ENCODE data around the gene RIIAD1. TPM values are rescaled to one million over a fixed set of nuclear protein-coding genes. Genes with fewer than 3 reads are reported as not detected.
"Not testable (repeated sequence)": the region's sequence is repeated elsewhere in the genome, so short reads cannot be mapped to it uniquely, and the experiment has no call there.

RIIAD1 gene, protein sequence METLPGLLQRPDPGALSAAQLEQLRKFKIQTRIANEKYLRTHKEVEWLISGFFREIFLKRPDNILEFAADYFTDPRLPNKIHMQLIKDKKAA
- 1.1 TPM for total RNA-seq

DNA sequence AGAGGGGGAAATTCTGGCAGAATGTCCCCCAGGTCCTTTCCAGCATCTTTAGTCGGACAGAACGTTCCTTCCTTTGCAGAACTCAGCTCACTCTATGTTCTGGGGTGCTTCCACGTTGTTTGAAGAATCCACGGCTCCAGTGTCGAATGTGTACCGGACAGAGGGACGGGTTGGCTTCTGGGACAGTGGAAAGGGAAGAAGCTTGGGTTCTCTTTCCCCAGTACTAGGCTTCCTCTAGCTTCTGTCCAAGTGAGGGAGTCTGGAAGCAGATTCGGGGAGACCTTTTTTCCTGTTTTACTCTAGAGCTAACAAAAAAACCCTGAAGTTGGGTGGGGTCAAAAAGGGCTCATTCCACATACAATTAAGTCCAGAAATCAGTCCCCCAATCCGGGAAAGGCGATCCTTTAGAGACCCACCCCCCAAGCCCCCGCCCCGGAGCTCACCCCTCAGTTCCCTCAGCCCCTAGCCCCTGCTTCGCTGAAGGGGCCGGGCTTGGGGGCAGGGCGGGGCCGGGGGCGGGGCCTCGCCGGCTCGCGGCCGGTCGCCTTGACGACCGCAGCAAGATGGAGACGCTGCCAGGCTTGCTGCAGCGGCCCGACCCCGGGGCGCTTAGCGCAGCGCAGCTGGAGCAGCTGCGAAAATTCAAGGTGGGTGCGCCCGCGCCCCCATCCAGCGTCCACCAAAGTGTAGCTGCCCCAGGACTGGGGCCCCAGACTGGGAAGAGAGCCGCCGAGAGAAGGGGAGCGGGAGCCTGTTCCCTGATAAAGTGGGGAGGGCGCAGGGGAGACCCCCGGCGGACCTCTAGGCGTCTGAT is at the start of gene RIIAD1:
TSS of gene RIIAD1 (plus strand) at position 549 of the 814 bp plus-strand sequence. CDS start at position 564, 15 bp downstream.
- ATAC-seq (peak; percentile 91), DNase-seq (ENCODE audit: low spot score) (no peak)
- intact Hi-C loops (cut with DNase I) = no loop called here

DNA sequence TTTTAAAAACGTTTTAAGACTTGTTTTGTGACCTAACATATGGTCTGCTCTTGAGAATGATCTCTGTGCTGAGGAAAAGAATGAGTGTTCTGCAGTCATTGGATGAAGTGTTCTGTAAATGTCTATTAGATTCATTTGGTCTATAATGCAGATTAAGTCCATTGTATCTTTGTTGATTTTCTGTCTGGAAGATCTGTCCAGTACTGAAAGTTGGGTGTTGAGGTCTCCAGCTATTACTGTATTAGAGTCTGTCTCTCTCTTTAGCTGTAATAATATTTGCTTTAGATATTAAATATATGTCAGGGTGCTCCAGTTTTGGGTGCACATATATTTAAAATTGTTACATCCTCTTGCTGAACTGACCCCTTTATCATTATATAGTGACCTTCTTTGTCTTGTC is 47.9 kb upstream of the RIIAD1 start:
- intact Hi-C loops (cut with DNase I) = no loop called here
- DNase-seq (ENCODE audit: low spot score) = no peak
- no peak for ATAC-seq

DNA sequence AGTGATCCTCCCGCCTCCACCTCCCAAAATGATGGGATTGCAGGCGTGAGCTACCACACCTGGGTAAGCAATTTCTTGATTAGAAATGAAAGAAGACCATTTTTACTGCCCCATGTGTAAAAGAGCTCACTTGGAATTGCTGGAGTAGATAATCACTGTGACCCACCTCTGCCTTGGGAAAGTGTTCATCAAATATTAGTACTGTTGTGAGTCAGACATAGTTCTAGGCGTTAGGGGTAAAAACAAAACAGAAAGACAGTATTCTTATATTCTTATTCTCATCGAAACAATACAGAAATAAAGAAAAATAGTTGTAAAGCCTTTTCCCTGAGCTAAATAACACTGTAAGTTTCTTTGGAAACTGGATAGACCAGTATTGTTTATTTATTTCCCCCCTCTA is 40.9 kb upstream of the RIIAD1 start:
- no peak for ATAC-seq
- intact Hi-C loops (cut with DNase I) = no loop called here
- no peak for DNase-seq (ENCODE audit: low spot score)

DNA sequence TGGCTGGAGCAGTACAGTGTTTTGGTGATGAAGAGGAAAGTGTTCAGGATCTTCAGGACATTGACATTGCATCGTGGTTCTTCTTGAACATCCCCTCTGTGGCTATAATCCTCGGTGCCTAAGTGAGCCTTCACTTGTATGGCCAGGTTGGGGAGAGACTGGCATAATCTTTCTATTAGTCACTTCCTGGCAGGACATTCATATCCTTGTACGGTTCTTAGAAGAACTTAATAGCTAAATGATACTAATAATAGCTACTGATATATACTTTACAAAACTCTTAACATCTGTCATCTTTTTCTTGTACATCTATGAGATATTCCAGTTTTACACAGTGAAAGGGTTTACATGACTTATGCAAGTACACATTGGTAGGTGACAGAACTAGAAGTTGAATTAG is 40.5 kb upstream of the RIIAD1 start:
- ATAC-seq = no peak

DNA sequence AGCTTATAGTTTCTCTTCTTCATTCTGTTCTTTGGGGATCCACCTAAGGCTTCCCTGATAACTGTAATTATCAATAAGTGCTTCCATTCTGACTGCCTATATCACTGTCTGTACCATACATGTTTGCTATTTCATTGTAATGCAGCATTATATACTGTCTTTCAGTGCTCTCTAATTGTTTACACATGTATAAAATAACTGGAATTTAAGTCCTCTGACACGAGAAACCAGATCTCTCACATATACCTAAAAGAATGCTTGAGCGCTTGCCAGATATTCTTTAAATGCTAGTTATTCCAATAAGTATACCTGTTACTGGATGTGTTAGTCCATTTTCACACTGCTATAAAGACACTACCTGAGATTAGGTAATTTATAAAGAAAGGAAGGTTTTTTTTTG is 39.4 kb upstream of the RIIAD1 start:
- intact Hi-C loops (cut with DNase I) = no loop called here
- ATAC-seq (no peak), DNase-seq (ENCODE audit: low spot score) (no peak)

More for the DNA sequence above, 40.5 kb upstream of the RIIAD1 start:
- intact Hi-C loops (cut with DNase I) = no loop called here
- DNase-seq (ENCODE audit: low spot score) = no peak

DNA sequence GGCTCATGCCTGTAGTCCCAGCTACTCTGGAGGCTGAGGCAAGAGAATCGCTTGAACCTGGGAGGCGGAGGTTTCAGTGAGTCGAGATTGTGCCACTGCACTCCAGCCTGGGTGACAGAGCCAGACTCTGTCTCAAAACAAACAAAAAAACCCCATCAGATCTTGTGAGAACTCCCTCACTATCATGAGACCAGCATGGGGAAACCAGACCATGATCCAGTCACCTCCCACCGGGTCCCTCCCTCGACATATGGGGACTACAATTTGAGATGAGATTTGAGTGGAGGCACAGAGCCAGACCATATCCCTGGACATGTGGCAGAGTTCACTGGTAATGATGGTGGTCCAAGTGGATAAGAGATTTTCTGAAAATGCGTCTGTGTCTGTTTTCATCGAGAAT is 38.4 kb upstream of the RIIAD1 start:
- intact Hi-C loops (cut with DNase I); ATAC-seq; DNase-seq (ENCODE audit: low spot score): not testable (repeated sequence)

DNA sequence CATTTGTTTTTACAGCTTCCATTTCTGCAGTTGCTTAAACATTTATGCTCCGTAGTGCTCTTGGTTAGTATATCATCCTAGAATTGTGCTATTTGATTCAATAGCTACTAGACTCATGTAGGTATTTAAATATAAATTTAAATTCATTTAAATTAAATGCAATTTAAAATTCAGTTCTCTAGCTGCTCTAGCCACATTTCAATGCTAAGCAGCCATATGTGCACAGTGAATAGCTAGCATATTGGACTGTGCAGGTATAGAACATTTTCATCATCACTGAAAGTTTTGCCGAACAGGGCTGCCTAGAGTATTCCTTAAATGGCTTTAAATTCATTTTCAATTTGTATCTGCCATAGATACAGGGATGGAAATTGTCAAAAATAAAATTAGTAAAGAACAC is 37.2 kb upstream of the RIIAD1 start:
- no peak for ATAC-seq
- intact Hi-C loops (cut with DNase I) = no loop called here

DNA sequence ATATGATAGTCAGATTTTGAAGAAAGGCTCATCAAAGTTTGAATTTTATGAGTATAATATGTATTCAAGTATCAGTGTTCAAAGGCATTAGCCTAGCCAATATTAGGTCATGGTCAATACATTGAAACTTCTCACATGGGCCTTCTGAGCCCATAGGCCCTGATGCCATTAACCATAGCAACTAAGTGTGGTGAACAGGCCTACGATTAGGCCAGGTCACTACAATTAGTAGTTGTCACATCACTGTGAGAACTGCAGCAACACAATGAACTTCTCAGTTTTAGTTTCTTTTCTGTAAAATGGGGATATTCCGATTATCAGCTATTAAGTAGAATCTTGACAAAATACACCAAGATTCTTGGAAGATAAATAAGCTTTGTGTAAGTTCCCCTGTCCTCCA is 34.8 kb upstream of the RIIAD1 start:
- ATAC-seq = no peak
- intact Hi-C loops (cut with DNase I) = no loop called here
- no peak for DNase-seq (ENCODE audit: low spot score)

More for the DNA sequence above, 37.2 kb upstream of the RIIAD1 start:
- no peak for DNase-seq (ENCODE audit: low spot score)

DNA sequence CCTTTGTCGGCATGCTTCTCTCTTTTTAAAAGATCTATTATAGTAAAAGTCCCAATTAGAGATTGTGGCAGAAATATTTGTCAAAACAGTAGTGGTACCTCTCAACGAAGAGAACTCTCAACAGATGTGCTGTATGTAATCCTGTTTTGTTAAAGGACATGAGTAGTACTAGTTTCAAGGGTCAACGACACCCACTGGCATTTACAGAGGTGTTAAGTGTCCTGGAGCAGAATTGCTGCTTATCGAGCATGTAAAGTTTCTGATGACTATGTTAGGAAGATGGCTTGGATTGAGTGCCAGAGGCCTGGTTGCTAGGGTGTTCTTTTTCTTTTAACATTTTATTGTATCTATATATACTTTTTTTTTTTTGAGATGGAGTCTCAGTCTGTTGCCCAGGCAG is 31.8 kb upstream of the RIIAD1 start:
- intact Hi-C loops (cut with DNase I) = no loop called here
- no peak for ATAC-seq

DNA sequence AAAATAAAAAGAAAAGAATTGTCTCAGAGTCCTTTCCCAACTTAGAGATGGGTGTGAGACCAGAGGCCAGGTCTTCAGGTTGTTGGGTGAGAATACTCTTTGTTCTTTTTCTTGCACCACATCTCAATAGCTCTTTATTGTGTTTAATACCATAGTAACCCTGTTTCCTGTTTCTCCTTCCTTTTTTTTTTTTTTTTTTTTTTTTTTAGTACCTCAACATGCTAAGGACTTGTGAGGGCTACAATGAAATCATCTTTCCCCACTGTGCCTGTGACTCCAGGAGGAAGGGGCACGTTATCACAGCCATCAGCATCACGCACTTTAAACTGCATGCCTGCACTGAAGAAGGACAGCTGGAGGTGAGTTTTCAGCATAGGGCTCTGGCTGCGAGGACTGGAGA is 29.1 kb upstream of the RIIAD1 start:
- intact Hi-C loops (cut with DNase I) = no loop called here
- DNase-seq (ENCODE audit: low spot score) (no peak), ATAC-seq (no peak)

More for the DNA sequence above, 31.8 kb upstream of the RIIAD1 start:
- DNase-seq (ENCODE audit: low spot score) = no peak

DNA sequence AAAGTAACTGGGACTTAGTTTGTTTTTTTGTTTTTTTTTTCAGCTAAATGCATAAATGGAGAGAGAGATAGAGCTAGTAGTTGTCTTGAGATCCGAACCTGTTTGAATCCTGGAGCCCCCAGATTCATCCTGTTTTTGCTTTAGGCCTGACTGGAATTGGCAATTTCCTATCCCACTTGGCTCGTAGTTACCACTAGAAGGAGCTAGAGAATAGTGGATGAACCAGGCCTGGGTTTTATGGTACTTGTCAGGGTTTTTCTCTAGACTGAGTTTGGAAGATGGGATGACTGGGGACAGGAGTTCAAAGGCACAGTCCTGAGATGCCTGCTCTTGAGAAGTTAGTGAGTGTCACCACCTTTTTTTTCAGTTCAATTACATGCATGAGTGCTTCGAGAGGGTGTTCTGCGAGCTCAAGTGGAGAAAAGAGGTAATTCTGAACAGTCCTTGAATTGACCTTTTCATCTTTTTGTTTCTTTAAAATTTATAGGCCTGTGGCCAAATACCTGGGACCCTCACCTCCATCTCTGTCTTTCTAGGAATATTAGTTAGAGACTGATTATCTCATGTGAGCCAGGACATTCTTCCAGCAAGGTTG is 28.2 kb upstream of the RIIAD1 start:
- intact Hi-C loops (cut with DNase I) = no loop called here
- ATAC-seq = no peak
- no peak for DNase-seq (ENCODE audit: low spot score)

DNA sequence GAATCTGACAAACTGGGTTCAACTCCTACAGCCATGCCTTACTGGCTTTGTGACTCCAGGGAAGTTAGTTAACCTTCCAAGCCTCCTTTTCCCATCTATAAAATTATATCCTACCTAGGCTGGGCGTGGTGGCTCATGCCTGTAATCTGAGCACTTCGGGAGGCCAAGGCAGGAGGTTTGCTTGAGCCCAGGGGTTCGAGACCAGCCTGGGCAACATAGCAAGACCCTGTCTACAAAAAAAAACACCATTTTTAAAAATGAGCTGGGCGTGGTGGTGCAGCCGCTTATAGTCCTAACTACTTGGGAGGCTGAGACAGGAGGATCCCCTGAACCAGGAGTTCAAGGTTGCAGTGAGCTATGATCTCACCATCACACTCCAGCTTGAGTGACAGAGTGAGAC is 19.8 kb upstream of the RIIAD1 start:
- no peak for ATAC-seq
- intact Hi-C loops (cut with DNase I) = no loop called here
- DNase-seq (ENCODE audit: low spot score) = no peak

DNA sequence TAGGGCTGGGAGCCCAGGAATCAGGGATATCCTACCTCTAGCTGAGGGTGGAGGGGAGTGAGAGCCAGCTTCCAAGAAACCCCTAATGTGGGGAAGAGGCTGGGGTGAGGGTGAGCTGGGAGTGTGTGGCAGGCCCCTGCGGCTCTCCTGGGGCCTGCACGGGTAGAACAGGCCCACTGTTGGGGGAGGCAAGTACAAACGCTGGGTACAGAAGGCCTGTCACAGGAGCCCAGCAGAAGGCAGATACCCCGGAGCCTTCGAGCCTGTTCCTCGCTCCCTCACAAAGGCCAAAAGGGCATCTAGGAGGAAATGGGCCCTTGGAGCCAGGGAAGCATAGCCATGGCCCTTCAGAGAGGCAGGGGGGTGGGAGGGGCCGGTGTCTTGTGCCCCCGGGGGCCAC is 18.4 kb upstream of the RIIAD1 start:
- DNase-seq (ENCODE audit: low spot score) (no peak), ATAC-seq (no peak)
- intact Hi-C loops (cut with DNase I) = no loop called here

DNA sequence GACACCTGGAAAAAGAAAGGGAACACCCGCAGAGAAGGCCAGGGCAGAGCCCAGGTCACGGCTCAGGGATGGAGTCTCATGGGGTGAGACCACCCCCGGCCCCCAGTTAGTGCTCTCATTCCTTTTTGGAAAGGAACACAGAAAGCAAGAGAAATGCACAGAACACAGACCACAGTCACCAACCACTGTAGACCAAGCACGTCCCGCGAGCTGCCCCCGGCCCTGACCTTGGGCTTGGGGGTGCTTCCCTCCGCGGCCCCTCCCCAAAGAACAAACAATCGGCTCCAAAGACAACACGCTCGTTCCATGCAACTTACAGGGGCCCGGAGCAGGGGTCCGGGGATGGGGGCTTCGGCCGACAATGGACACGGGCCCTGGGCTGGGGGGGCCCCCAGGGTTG is 17.5 kb upstream of the RIIAD1 start:
- DNase-seq (ENCODE audit: low spot score) = no peak
- no peak for ATAC-seq
- intact Hi-C loops (cut with DNase I) = no loop called here

DNA sequence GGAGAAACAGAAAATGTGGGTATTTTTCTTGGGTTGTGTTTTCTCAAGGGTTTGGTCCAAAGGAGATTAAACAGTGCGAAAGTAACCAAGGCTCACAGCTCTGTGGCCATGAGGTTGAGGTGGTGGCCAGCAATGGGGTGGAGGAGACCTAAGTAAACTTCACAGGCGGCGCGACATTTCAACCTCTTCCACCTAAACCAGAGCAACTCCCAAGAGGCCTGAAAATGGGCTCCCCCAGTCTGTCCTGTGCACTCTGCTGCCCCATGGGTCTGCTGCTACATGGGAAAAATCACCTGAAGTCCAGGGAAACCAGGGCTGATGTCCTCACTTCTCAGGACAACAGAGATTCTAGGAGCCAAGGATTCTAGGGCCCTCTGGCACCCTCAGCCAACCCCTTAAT is 17.1 kb upstream of the RIIAD1 start:
- no peak for ATAC-seq
- intact Hi-C loops (cut with DNase I) = no loop called here

DNA sequence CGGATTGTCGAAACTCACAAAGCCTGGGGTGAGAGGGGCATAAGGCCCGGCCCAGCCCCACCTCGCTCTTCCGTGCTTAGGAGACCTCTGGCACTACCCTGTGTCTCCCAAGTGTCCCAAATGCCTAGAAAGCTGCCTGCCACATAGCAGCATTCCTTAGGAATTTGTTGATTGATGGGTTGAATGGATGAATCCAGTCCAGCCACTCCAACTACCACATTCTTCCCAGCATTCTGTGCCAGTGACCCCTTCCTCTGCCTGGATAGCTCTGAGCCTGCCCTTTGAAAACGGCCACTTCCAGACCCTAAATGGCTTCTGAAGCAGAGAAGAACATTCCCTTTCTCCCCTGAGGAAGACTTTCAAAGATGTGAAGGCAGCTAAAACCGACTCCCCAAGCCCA is 16.2 kb upstream of the RIIAD1 start:
- no peak for ATAC-seq
- no peak for DNase-seq (ENCODE audit: low spot score)
- intact Hi-C loops (cut with DNase I) = no loop called here

More for the DNA sequence above, 17.1 kb upstream of the RIIAD1 start:
- no peak for DNase-seq (ENCODE audit: low spot score)

DNA sequence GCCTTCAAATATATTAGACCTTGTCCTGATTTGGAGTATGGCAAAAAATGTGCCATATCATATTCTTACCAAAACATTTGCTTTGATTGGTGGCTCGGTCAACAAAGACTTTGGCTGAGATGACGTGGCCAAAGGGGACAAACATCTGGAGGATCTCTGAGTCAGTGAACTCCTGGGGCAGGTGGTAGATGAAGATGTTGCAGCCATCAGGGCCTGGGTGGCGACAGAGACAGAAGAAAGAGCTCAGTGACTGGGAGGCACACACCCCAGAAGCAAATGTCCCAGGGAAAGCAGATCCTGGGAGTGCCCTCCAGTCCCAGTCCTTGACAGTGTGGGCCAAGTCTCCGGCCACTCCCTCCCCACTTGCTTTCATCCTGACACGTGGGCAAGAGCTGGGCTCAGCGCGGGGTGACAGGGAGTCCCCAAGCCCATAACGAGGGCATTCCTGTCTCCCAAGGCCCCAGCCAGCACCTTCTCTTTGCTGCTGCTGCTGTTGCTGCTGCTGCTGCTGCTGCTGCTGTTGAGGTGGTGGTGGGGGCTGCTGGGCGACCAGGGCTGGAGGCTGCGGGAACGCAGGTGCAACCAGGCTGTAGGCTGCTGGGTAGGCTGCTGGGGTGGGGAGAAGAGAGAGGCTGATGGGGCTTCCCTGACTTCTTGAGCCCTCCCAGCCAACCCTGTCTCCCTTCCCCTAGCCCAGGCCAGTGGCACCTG is 15.4 kb upstream of the RIIAD1 start:
- intact Hi-C loops (cut with DNase I) = no loop called here
- ATAC-seq (no peak), DNase-seq (ENCODE audit: low spot score) (no peak)

DNA sequence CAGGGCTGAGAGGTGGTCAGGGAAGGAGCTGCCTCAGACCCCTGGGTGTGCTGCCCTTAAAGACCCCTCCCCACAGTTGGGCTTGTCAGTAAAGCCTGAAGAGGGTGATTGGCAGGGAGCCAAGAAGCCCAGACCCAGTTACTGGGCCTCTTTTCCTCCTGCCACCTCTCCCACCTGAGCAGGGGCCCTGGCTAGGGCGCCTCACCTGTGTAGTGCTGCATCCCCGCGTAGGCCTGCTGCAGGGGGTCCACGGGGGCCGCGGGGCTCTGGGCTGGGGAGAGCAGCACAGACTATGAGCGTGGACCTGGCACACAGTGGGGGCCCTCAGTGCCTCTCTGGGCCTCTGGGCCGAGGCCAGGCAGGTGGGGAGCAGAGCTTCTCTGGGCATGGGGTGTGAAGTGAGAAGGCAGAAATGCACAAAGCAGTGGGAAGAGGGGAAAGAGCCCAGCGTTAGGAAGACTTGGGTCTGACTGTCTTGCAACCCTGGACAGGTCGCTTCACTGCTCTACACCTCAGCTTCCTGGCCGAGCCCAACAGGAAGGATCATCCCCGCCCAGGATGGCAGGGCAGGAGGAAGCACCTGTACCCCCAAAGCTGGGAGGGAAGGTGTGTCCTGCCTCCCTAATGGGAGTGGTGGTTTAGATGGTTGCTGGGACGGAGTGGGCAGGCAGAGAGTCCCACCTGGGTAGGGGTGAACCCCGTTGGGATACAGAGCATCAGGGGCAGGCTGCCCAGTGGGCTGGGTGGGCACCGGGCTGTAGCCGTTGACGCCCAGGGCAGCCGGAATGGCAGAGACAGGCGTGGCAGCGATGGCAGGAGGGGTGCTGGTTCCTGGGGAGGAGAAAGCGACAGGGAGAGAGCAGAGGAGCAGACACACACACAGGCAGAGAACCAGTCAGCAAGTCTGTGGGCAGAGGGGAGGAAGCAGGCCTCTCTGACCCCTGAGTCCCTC is 14.6 kb upstream of the RIIAD1 start:
- DNase-seq (ENCODE audit: low spot score) (no peak), ATAC-seq (no peak)
- intact Hi-C loops (cut with DNase I) = no loop called here

DNA sequence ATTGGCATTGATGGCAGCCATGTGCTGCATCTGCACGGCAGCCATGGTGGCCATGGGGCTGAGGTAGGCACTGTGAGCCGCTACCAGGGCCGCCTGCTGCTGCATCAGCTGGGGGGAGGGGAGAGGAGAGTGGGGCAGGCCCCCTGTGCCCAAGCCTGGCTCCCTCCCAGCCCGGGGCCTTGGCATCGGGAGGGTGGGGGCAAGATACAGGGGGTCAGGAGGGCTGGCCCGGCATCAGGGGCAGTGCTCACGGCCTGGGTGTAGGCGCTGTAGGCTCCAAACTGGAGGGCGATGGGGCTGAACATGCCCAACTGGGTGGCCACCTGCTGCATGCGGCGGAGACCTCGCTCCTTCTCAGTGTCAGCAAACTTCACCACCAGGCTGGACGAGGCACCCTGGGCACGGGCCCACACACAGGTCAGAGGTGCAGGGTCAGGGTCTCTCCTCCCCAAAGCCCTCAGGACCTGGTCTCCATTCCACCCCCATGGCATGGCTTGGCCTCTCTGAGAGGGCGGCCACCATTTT is 13.7 kb upstream of the RIIAD1 start:
- intact Hi-C loops (cut with DNase I) = no loop called here
- ATAC-seq = no peak

More for the DNA sequence above, 13.7 kb upstream of the RIIAD1 start:
- no peak for DNase-seq (ENCODE audit: low spot score)
